GM18858 (cell line): ENCODE data around the gene AGAP1.

Experiments used
- ATAC-seq: cut with Tn5 transposase; IDR thresholded peaks from one replicate; pipeline ENCODE4 v1.9.1; 2021; ENCODE audit not compliant: unreplicated experiment

AGAP1 gene

GRCh38 chr2:236162031-236162845 lies 668.4 kb downstream of the AGAP1 start:
- ATAC-seq, result no peak

GRCh38 chr2:236162882-236163470 lies 669.1 kb downstream of the AGAP1 start:
- no peak for ATAC-seq

GRCh38 chr2:236163471-236164200 lies 669.8 kb downstream of the AGAP1 start:
- no peak for ATAC-seq

DNA sequence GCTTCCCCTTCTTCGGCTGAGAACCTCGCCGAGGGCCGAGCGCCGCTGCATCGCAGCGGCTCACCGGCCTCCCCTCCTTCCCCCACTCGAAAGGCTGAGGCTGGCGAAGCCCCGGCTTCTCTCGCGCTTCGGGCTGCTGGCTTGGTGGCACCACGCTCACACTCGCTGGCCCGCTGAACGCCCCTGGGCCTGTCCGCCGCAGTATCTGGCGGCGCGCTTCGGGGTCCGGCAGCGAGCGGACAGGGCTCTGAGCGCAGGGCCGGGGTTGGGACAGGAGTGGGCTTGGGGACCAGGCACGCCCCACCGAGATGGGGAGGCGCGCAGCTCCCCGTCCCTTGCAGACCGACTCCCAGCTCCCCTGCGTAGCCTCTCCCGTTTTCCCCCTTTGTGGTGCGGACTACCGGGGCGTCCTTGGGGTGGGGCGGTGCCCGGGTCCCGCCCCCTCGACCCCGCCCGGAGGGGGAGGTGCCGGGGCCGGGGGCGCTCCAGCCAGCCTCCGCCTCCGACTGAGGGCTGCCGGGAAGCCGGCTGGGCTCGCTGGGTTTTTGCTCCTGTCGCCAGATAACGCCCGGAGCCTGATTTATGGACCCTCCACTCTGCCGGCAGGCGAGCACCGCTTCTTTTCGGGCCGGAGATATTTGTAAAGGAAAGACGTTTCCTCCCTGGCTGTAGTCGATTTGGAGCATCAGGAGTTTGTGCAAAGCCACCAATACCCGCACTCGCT lies 670.5 kb downstream of the AGAP1 start:
- ATAC-seq, result no peak

DNA sequence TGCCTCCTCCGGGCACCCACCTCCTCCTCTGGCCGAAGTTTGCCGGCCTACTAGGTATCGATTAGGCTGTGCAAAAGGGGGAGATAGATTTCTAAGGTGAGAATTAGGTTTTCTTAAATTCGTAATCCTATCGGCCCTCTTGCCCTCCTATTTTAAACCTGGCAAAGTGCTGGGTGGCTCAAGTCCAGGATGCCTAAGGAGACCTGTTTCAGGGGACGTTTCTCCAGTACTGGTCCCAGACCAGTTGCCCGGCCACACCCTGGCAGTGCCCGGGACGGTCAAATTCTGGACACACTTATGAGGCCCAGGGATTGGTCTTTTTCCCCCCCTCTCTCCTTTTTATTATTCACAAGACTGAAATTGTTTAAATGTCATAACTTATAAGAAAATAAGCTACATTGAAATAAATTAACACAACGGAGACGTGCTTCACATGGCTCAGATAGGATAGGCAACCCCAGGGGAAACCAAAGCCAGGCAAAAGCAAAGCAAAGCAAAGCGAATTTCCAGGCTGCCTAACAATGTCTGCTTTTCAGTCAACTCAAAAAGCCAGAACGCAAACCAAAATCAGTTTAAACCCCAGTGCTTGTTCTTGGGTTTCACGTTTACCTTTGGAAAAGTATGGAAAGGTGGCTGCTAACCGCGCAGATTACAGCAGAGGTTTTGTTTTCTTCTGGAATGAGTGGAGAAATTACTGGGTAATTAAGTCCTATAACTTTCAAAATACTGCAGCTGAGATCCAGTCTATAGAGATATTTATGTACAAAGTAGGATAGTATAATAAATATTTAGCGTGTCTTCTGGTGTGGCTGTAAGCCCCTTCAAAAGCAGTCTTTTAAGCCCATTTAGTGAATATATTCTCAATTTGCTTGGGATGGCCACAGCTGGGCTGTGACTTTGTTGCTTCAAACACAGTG lies 671.3 kb downstream of the AGAP1 start:
- ATAC-seq, result no peak

GRCh38 chr2:236165842-236166795 lies 672.3 kb downstream of the AGAP1 start:
- ATAC-seq, result no peak

GRCh38 chr2:236166796-236167296 lies 673.0 kb downstream of the AGAP1 start:
- no peak for ATAC-seq

DNA sequence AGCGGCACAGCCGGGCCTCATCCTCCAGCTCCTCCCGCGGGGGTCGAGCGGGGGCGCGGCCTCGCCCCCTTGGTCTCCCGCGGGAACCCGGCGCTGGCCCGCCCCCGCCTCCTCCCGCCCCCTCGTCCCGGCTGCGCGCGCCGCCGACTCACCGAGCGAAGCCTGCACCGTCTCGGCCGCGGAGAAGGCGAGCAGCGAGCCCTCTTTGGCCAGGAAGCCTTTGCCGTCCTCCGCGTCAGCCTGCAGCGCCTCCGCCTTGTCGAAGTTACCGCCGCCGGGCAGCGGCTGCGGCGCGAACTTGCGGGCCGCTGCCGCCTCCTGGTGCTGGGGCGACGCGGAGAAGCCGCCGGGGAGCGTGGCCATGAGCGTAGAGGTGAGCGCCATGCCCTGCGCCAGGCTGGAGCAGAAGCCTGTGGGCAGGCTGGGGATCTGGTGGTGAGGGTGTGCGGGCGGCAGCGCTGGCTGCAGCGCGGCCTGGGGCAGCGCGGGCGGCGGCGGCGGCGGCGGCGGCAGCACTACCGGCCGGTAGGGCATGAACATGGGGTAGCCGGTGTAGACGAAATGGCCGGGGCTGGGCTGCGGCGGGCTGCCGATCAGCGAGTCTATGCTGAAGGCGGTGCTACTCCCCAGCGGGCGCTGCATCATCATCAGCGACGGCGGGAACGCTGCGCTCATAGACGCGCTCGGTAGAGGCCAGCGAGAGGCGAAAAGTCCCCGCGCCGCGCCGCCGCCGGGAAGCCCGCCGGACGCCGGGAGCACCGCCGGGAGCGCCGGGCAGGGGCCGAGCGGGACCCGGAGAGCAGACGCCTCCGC lies 673.7 kb downstream of the AGAP1 start:
- ATAC-seq, result no peak

DNA sequence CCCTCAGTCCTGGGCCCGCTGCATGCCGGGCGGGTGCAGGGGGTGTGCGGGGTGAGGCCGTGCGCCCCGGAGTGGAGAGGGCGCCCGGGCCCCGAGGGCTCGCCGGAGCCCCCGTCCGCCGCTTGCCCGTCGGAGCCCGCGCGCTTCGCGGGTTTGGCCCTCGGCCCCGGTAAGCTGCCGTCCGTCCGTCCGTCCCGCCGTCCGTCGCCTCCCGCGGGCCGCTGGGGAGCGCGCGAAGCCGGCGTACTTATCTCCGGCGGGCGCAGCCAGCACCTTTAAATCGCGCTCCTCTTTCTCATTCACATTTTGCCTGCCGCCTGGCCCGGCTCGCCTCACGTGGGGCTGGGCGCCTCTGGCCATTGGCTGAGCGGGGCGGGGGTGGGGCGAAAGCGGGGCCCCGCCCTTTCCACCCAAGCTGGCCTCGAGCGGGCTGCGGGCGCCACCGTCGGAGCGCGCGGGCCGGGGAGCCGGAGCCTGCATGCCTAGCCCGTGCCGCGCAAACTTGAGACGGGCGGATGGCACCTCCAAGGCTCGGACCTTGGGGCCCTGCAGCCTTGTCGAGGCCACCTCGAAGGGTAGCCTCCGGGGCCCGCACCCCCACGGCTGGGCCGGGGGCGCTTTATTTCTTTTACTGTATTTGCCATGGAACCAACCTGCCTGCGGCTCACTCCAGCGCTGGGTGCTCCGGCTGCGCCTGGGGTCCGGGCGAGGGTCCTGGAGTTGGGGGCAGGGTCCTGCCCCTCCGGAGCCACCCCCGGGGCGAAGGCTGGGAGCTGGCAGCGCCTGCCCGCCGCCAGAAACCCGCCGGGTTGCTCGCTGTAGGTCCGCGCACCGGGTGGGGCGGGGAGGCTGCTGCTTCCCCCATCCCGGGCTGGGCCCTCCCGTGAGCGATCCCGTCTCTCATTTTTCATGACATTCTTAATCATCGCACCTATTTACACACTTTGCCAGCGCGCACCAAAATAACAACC lies 674.6 kb downstream of the AGAP1 start, which contains the start of gene GBX2:
GBX2 (minus strand) TSS at position 277 of the 971 bp plus-strand sequence. CDS start 415 bp downstream, outside the sequence.
- ATAC-seq, result no peak

- no peak for ATAC-seq
These were observed 675.4 kb downstream of the AGAP1 start for GRCh38 chr2:236169151-236169721.

DNA sequence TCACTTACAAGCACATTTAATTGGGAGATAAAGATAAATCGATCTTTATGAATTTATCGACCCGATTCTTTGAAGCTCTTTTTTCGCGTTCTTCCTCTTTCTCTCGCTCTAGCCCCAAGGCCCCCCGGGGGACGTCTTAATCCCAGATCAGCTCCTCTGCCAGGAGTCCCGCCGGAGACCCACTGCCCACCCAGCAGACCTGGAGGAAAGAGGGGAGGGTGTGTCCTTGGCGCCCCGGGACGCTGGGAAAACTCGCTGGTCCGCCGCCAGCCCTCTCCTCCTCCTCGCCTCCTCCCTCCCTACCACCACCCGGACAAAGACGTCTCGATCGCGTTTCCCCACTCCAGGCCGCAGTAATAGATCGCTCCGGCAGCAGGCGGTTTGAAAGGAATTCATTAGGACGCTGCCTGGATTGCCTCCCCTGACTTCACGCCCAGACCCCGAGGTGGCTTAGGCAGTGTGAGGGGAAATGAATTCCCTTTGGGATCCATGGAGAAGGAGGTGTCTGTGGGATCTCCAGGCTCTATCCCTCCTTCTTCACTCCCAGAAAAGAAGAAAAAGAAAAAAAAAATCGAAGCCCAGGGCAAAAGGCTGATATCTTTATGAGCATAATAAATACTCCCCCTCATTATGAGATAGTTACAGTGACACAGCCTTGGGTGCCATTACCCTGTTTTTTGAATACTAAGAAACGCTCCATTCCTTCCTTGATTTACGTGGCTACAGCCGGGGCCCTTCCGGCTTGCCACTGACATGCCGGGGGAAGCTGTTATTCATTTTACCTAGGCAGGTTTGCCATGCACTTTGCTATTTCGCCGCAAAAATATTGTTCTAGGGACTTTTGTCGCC lies 676.1 kb downstream of the AGAP1 start:
- ATAC-seq, result no peak

- no peak for ATAC-seq
These were observed 676.8 kb downstream of the AGAP1 start for GRCh38 chr2:236170590-236171165.

DNA sequence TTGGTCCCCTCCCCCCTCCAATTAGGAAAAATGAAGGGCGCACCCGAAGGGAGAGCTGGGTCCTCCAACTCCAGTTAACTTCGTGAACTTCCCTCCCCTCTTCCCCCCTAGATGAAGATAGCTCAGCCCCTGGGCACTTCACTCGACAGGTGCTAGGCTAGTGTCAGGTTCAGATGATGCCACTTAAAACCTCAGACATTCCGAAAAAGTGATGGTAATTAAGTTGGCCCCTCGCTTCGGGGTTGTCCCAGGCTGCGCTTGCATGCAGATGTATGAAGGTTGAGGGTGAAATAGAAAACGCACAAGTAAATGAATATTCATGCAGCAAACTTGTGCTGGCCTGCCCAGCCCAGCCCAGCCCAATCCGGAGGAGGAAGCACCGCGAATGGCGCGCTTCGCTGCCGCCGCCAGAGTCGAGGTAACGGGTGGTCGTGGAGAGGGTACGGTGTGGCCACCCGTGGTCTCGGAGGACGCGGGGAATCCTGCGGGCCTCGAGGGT lies 677.4 kb downstream of the AGAP1 start:
- no peak for ATAC-seq

DNA sequence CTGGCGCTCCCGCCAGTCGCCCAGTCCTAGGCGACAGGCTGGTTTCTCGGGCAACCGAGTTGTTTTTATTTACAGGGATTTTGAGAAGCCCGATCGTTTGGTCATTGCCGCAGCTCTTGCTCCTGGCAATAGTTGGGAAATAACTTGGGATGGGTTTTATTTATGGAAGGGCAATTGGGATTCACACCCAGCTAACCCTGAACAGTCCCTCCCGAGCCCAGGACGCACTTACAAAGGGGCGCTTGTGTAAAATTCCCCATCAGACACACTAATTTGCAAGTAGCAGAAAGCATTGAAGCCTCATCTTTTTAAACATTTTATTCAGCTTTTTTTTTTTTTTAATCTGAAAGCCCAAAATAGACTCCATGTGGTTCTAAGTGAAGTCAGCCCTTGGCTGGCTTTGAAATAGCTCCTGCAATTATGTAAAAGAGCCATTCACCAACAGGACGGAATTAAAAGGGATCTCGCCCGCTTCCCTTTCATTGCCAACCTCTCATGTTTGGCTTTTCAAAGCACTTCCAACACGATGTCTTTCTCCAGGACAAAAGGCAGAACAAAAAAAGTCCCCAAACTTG lies 677.9 kb downstream of the AGAP1 start:
- ATAC-seq, result no peak
